NCI-H1092 (cell line): ENCODE results near the gene PABPN1L.

ENCODE experiments used
- DNase-seq: peaks from one replicate; lab custom pipeline; 2025; lab: John Stamatoyannopoulos, UW

Gene PABPN1L

GRCh38 chr16:88883117-88883895 is 16.8 kb upstream of the PABPN1L start:
- no peak for DNase-seq

GRCh38 chr16:88882358-88883030 is 16.0 kb upstream of the PABPN1L start:
- DNase-seq, result no peak

- no peak for DNase-seq
Observed at GRCh38 chr16:88881675-88882357, 15.4 kb upstream of the PABPN1L start.

GRCh38 chr16:88881007-88881615 is 14.7 kb upstream of the PABPN1L start:
- no peak for DNase-seq

GRCh38 chr16:88880226-88881006 is 14.0 kb upstream of the PABPN1L start:
- no peak for DNase-seq

- no peak for DNase-seq
Observed at GRCh38 chr16:88879788-88880055, 13.3 kb upstream of the PABPN1L start.

GRCh38 chr16:88878967-88879787 is 12.7 kb upstream of the PABPN1L start:
- DNase-seq, result no peak

GRCh38 chr16:88878356-88878755 is 11.9 kb upstream of the PABPN1L start:
- no peak for DNase-seq

- no peak for DNase-seq
Observed at GRCh38 chr16:88877564-88878289, 11.3 kb upstream of the PABPN1L start.

GRCh38 chr16:88876942-88877526 is 10.6 kb upstream of the PABPN1L start:
- DNase-seq, result no peak

- DNase-seq, result no peak
Observed at GRCh38 chr16:88875703-88876234, 9.3 kb upstream of the PABPN1L start.

- DNase-seq, result no peak
Observed at GRCh38 chr16:88874938-88875599, 8.6 kb upstream of the PABPN1L start.

- no peak for DNase-seq
Observed at GRCh38 chr16:88872650-88873331, 6.3 kb upstream of the PABPN1L start.

GRCh38 chr16:88871730-88872416 is 5.4 kb upstream of the PABPN1L start:
- no peak for DNase-seq

GRCh38 chr16:88871349-88871702 is 4.9 kb upstream of the PABPN1L start:
- DNase-seq, result no peak

- no peak for DNase-seq
Observed at GRCh38 chr16:88870608-88871348, 4.3 kb upstream of the PABPN1L start.

GRCh38 chr16:88869673-88869980 is 3.2 kb upstream of the PABPN1L start:
- DNase-seq, result no peak
